NCI-H2107 treated with DMSO at 0.1 percent for 48 hours (cell line): Measurements from ENCODE around the gene FAAH.

Experiments
- DNase-seq: peaks from one replicate; lab custom pipeline; 2025; ENCODE audit not compliant: unreplicated experiment; lab: John Stamatoyannopoulos, UW

The FAAH gene

DNA sequence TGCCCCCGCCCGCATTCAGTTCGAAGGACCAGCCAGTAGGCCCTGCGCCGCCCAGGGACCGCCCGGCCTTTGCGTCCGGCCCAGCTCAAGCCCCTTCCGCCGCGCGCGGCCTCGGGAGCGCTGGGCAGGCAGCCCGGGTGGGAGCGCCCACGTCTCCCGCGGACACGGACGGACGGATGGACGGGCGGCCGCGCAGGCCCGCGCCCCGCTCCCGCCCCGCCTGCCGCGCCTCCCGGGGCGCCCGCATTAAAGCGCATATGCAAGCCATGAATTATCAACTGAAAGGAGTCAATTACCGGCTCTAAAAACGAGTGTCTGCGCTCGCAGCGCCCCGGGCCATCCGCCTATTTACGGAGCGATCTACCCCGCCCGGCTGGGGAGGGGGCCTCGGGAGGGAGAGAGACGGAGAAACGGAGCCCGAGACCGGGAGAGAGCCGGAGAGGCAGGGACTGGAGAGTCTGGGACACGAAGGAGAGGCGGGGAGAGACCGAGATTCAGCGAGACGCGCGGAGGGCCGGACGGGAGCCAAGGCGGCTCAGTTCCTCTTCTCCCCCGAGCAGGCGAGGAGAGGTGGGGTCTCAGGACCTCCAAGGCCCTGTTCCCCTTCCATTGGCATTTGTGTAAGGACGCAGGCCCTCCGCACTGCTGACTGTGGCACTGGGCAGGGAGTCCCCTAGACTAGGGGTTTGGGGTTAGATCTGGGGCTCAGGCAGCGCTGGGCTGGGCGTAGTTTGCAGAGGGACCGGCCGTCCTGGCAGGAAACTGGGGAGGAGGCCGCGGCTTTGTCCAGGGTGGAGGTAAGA is 54.2 kb downstream of the FAAH start:
- peak; percentile 25 for DNase-seq

DNA sequence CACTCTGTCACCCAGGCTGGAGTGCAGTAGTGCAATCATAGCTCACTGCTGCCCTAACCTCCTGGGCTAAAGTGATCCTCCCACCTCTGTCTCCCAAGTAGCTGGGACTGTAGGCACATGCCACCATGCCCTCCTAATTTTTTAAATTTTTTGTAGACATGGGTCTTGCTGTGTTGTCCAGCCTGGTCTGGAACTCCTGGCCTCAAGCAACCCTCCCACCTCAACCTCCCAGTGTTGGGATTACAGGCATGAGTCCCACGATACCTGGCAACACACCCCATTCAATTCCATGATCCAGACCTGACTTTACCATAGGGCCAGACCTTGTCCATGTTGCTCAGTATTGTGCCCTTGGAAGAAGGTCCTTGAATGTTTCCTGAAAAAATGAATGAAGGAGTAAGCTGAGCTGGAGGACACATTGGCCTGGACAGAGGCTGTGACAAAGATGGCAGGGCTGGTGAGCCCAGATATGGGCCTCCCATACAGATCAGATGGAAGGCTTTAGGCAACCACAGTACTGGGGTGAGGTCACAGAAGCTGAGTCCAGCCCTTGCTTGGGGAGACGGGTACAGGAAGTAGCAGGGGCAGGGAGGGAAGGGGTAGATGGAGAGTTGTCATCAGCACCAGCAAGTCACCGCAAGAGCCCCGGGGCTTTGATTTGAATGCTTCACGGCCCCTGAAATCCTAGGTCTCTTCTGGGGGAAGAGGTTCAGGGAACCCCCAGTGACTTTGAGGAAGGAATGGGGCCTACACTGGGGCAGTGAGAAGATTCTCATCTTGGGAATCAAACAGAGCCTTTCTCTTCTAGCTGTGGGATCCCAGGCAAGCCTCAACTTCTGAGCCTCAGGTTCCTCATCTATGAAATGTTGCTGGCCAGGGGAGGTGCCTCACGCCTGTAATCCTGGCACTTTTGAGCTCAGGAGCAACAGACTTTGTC is 55.4 kb downstream of the FAAH start:
- DNase-seq, result no peak

GRCh38 chr1:46450160-46450517 is 56.0 kb downstream of the FAAH start:
- DNase-seq, result no peak

GRCh38 chr1:46451948-46452930 is 58.1 kb downstream of the FAAH start:
- DNase-seq, result no peak

DNA sequence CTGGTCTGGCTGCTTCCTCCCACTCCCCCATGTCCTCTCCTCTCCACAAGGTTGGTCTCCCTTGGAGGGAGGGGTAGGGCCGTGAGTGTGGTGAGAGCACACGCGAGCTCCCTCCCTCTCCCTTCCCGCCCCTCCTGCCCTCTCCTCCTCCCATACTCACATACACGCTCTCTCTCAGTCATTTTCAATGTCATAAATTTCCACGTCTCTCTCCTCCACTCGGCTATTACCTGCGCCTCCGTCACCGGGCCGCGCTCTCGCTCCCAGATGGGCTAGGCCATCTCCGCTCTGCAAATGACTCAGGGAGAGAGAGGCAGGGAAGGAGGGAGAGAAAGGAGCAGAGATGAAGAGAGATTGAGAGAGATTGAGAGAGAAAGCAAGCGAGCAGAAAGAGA is 58.8 kb downstream of the FAAH start:
- no peak for DNase-seq

DNA sequence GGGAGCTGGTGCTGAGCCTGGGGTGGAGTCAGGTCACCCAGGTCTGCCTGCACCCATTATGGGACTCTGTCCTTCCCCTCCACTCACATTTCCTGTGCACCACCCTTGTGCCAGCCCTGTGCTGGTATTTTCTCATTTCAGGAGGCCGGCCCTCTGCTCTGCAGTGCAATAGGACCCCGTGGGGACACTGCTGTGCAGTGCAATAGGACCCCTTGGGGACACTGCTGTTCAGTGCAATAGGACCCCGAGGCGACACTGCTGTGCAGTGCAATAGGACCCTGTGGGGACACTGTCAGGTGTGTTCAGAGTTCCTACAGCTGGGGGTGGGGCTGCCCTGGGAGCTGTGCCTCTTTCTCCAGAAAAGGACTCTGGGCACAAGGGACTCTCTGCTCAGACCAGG is 59.3 kb downstream of the FAAH start:
- DNase-seq, result no peak

GRCh38 chr1:46455951-46456350 is 61.8 kb downstream of the FAAH start:
- peak; percentile 72 for DNase-seq

DNA sequence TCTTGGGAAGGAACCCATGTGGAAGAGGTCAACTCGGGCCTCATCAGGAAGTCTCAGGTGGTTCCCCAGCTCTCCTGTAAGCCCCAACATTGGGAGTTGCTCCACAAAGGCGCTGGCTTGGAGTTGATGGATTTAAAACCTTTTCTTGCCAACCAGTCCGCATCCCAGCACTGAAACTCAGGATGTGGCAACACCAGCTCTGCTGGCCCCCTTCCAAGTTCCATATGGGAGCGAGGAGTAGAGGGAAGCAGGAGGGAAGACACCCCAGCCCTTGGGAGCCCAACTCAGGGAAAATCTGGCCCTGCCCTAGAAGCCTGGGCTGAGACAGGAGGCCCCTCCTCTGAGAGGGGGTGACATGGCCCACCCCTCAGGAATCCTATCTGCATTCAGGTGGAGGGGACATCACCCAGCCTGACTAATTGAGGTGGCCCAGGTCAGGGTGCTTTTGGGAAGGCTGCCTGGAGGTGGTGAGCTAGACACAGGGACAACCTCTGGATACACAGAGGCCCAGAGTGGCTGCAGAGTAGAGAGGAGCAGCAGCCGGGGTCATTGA is 62.4 kb downstream of the FAAH start:
- DNase-seq, result no peak

DNA sequence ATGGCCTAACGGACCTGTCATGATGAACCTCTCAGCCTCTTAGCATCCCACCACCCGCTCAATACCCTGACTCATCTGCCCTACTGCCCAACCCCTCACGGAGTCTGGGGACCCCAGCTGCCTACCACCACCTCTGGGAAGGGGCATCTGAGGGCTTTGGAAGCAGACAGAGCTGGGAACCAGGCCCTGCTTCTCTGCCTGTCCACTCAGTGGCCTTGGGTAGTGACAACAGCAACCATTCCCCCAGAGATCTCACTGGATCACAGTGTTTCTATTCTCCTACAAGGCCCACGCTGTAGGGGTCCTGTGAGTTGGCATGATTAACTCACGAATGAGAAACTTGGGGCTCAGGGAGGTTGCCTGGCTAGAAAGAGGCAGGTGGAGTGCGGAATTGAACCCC is 63.1 kb downstream of the FAAH start:
- no peak for DNase-seq

- DNase-seq, result peak; percentile 16
Observed at GRCh38 chr1:46458190-46458589, 64.1 kb downstream of the FAAH start.

GRCh38 chr1:46458846-46459245 is 64.7 kb downstream of the FAAH start:
- no peak for DNase-seq

GRCh38 chr1:46459315-46459714 is 65.2 kb downstream of the FAAH start:
- no peak for DNase-seq

- DNase-seq, result no peak
Observed at GRCh38 chr1:46461017-46461808, 67.1 kb downstream of the FAAH start.

DNA sequence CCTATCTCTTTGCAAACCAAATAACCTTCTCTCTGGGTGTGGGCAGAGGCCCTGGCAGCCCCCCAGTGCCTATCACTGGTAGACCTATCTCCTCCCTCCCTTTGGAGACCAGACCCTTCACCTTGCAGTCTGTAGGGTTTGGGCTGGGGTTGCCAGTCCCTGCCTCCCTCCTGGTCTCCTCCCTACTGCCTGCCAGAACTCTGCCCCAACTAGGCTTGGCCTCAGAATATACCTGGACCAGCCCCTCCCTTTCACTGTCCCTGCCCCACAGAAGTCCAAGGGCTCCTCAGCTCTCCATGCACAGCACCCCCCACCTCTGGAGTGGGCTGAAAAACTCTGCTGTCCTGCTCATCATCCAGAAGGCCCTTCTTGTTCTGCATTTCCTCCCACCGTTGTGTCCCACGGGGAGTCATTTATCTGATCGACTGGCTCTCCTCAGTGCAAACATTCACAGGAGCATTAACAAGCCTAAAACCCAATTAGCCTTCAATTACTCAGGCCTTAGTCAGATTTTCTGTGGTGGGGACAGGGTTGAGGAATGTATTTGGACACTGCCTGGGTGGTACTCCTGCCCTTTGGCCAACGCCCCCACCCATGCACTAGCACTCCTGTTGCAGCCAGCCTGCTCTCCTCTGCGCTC is 67.8 kb downstream of the FAAH start:
- no peak for DNase-seq
